ENCODE data around the gene HLCS. TPM values are rescaled to one million over a fixed set of nuclear protein-coding genes. Genes with fewer than 3 reads are reported as not detected.
"Not testable (repeated sequence)": the region's sequence is repeated elsewhere in the genome, so short reads cannot be mapped to it uniquely, and the experiment has no call there.

Gene HLCS
- total and polyA plus RNA-seq, 2 of the 8 experiments (the other 6 are each of a cell fraction or from before 2014, with no cell fraction given), result 4.7 to 12.2 TPM

GRCh38 chr21:37005548-37006485 is 39.3 kb upstream of the HLCS start (continued):
- no peak for TF ChIP-seq SIX5 (IDR thresholded peaks at IDR 0.05; ENCODE audit: low read depth, low read length)

- FAIRE-seq; H3K79me1 ChIP-seq (ENCODE audit: low read depth, low read length); H3K4ac ChIP-seq (replicated peaks; ENCODE audit: insufficient read length, low read depth, low read length); H2BK12ac ChIP-seq (ENCODE audit: low read depth, low read length); H2BK15ac ChIP-seq (ENCODE audit: low read length); H3K4me1 ChIP-seq (replicated peaks in 1 of 4; ENCODE audit: control insufficient read depth in 3 of 4, insufficient read depth in 4 of 4, low read length in 3 of 4); H2BK5ac ChIP-seq (ENCODE audit: low read depth, low read length); H3K56ac ChIP-seq (replicated peaks; ENCODE audit: insufficient read length, low read depth, low read length); H3K4me3 ChIP-seq (ENCODE audit: extremely low read depth in 1 of 4, insufficient read depth in 2 of 4, low read depth in 3 of 4, low read length in 4 of 4); H2AFZ ChIP-seq (ENCODE audit: low read length); H2AK5ac ChIP-seq (ENCODE audit: low read depth, low read length); H4K5ac ChIP-seq (ENCODE audit: insufficient read length, low read depth, low read length); H3K79me2 ChIP-seq (ENCODE audit: control insufficient read depth in 1 of 2, insufficient read depth in 2 of 2, low read length in 2 of 2); H3K23ac ChIP-seq (ENCODE audit: insufficient read length); H4K91ac ChIP-seq (replicated peaks; ENCODE audit: insufficient read length, low read length); H3K27ac ChIP-seq (ENCODE audit: low read depth, low read length); H3K18ac ChIP-seq (ENCODE audit: extremely low read depth, low read length); H2BK120ac ChIP-seq (replicated peaks; ENCODE audit: low read depth, low read length); H4K20me1 ChIP-seq (replicated peaks in 1 of 2; ENCODE audit: control insufficient read depth in 1 of 2, insufficient read depth in 2 of 2, low read length in 2 of 2); H3K9me3 ChIP-seq (ENCODE audit: insufficient read depth in 2 of 2, low read depth in 1 of 2, low read length in 1 of 2); H2BK20ac ChIP-seq (ENCODE audit: low read length); H3K9ac ChIP-seq (replicated peaks in 1 of 4; ENCODE audit: extremely low read depth in 1 of 4, low read depth in 3 of 4, low read length in 3 of 4); H3K14ac ChIP-seq (ENCODE audit: insufficient read length); H3K4me2 ChIP-seq (ENCODE audit: insufficient read depth in 1 of 2, low read depth in 2 of 2, low read length in 2 of 2); DNase-seq (ENCODE audit: low read depth in 1 of 2, low spot score in 2 of 2); H3K36me3 ChIP-seq (ENCODE audit: control insufficient read depth in 2 of 4, insufficient read depth in 4 of 4, low read length in 3 of 4); H4K8ac ChIP-seq (ENCODE audit: extremely low read depth, insufficient read depth, low read length): not testable (repeated sequence)
- 83% methylated on average over 3 of the region's 3 CpGs; no CpG with 5 or more reads in 1 of the 2 experiments for WGBS, 2 experiments (ENCODE audit: extremely low coverage in 1 of 2, insufficient coverage in 1 of 2, insufficient read length in 1 of 2, insufficient replicate concordance in 2 of 2, low coverage in 1 of 2, low lambda C conversion rate in 2 of 2, missing lambda C conversion rate in 1 of 2)
- ChIA-PET POLR2A (ENCODE audit: partially characterized antibody) (interaction anchor here (1.6 kb wide), 1 partner anchor 14 kb away, joined by 5 read pairs; no protein-coding TSS in a partner anchor), CTCF (ENCODE audit: partially characterized antibody) (interaction anchor here (1.5 to 2.0 kb wide), 2 partner anchors 10 to 13 kb away, joined by 3 to 7 read pairs; no protein-coding TSS in a partner anchor)
- Histone ChIP-seq H3K27me3 (replicated peaks in 1 of 4; ENCODE audit: control insufficient read depth in 3 of 4, extremely low read depth in 1 of 4, insufficient read depth in 3 of 4, low read length in 3 of 4) (peaks cover 5 to 30% (median 25%) of the 10 kb centered on the region in 4 experiments), H3K23me2 (ENCODE audit: low read depth, low read length) (peaks cover 12% of the 10 kb centered on the region; the same call in 1 of the 2 replicates)
Observed at GRCh38 chr21:37003917-37004316, 37.4 kb upstream of the HLCS start.

Measured in H1 (cell line).